NCI-H1092 treated with DMSO at 0.1 percent for 48 hours (cell line): ENCODE measurements around the gene SGPP1.
"Not testable (repeated sequence)": the region's sequence is repeated elsewhere in the genome, so short reads cannot be mapped to it uniquely, and the experiment has no call there.

Experiments
- DNase-seq: peaks from one replicate; lab custom pipeline; 2025; lab: John Stamatoyannopoulos, UW

SGPP1 gene

DNA sequence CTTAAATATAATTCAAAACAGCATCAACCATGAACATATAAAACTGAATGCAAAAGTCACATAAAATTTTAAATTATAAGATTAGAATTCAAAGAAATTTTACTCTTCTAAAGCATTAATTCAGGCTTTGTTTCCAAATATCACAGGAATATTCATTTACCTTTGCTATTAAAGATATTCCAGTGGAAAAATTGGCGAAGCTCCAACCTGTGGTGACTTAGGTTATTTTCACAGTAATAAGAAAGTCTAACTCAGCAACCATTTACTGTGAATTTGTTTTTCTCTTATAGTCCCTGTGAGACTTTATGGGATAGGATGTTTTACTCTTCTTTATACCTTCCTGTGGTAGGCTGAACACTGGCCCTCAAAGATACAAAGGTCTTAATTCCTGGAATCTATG is 89.4 kb downstream of the SGPP1 start:
- no peak for DNase-seq

- not testable (repeated sequence) for DNase-seq
These were observed 91.7 kb downstream of the SGPP1 start for GRCh38 chr14:63636094-63636635.
